ENCODE results near the gene BIN1. TPM values are rescaled to one million over a fixed set of nuclear protein-coding genes. Genes with fewer than 3 reads are reported as not detected.
A peak's percentile ranks its signal among the peaks of the same experiment; 100 is the strongest.

BIN1 gene
- polyA plus RNA-seq, 1 donor (not counting 4 experiments of a cell fraction or from before 2014, with no cell fraction given), result 5.4 TPM

DNA sequence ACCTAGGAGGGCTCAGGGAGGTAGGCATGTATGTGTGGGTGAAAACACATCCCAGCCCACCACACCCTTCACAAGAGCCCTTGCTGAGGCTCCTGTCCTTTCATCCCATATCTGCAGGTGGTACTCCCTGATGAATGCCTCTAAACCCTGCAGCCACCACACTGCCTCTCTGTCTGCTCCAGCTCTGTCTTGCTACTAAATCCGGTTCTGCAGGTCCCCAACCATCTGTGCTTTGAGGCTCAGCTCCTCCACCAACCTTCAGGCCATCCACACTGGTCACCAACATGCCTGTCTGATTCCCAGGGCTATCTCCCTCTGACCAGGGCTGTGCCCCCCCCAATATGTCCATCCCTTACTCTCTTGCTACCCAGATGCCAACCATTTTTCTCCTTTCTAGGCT, 92.7 kb downstream of the BIN1 start:
- FAIRE-seq (no peak), DNase-seq (ENCODE audit: low read depth, low spot score) (no peak)
- Histone ChIP-seq H2AFZ (ENCODE audit: control insufficient read depth, low read length) (no peak overlapping the region), H3K9me3 (ENCODE audit: control insufficient read depth, low read depth, low read length) (no peaks in the 10 kb centered on the region), H3K4me1 (ENCODE audit: control insufficient read depth, extremely low read depth, insufficient read depth, low read length) (peaks cover 33% of the 10 kb centered on the region), H3K27ac (ENCODE audit: control insufficient read depth, insufficient read depth, low read length) (peak overlapping the region; percentile 88), H3K27me3 (ENCODE audit: control insufficient read depth, extremely low read depth, insufficient read depth, low read length) (no peaks in the 10 kb centered on the region), H3K9ac (ENCODE audit: control insufficient read depth, extremely low read depth, insufficient read depth, low read length) (peak overlapping the region; percentile 23), H4K20me1 (ENCODE audit: control insufficient read depth, extremely low read depth, insufficient read depth, low read length) (no peaks in the 10 kb centered on the region), H3K4me3 (ENCODE audit: control insufficient read depth in 2 of 3, extremely low read depth in 1 of 3, insufficient read depth in 2 of 3, low read depth in 1 of 3, low read length in 3 of 3) (no peak overlapping the region), H3K36me3 (ENCODE audit: control insufficient read depth in 2 of 2, extremely low read depth in 1 of 2, insufficient read depth in 2 of 2, low read length in 2 of 2) (no peaks in the 10 kb centered on the region), H3K9me1 (ENCODE audit: control insufficient read depth, extremely low read depth, insufficient read depth, low read length) (no peaks in the 10 kb centered on the region), H3K79me2 (ENCODE audit: control insufficient read depth, insufficient read depth, low read length) (no peaks in the 10 kb centered on the region), H3K4me2 (ENCODE audit: control insufficient read depth, extremely low read depth, insufficient read depth, low read depth, low read length) (peak overlapping the region; percentile 19)
- dilution Hi-C loops (cut with MboI; ENCODE audit: extremely low pct_ligation_motif_present, low sequenced_read_pairs), result no loop called here
- TF ChIP-seq EZH2 (IDR thresholded peaks at IDR 0.05; ENCODE audit: low read length), result no peak
- TF ChIP-seq, protein P1, sequence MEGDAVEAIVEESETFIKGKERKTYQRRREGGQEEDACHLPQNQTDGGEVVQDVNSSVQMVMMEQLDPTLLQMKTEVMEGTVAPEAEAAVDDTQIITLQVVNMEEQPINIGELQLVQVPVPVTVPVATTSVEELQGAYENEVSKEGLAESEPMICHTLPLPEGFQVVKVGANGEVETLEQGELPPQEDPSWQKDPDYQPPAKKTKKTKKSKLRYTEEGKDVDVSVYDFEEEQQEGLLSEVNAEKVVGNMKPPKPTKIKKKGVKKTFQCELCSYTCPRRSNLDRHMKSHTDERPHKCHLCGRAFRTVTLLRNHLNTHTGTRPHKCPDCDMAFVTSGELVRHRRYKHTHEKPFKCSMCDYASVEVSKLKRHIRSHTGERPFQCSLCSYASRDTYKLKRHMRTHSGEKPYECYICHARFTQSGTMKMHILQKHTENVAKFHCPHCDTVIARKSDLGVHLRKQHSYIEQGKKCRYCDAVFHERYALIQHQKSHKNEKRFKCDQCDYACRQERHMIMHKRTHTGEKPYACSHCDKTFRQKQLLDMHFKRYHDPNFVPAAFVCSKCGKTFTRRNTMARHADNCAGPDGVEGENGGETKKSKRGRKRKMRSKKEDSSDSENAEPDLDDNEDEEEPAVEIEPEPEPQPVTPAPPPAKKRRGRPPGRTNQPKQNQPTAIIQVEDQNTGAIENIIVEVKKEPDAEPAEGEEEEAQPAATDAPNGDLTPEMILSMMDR (optimal IDR thresholded peaks at IDR 0.05 in 1 of 3, IDR thresholded peaks at IDR 0.05 in 1 of 3, conservative IDR thresholded peaks at IDR 0.05 in 1 of 3; ENCODE audit: extremely low read depth in 1 of 3, insufficient read depth in 2 of 3, low read length in 3 of 3), result no peak

DNA sequence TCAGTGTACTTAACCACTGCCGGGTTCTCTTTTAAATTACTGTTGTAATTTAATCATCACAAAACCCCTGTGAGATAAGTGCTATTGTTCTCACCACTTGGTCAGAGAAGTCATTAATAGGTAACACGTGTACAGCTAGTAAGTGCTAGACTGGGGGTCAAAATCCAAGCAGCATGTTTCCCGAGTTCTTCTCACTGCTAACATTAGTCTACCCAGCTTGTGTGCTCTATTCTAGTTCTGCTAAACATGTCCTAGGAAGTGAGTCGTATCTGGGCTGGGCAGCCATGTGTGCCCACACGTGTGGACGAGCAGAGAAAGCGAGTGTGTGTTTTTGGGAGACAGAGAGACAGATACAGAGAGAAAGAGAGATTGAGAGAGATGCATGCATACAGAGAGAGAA, 94.1 kb downstream of the BIN1 start:
- H3K79me2 ChIP-seq (ENCODE audit: control insufficient read depth, insufficient read depth, low read length), result no peaks in the 10 kb centered on the region
- peak; percentile 17 for FAIRE-seq
- H3K4me2 ChIP-seq (ENCODE audit: control insufficient read depth, extremely low read depth, insufficient read depth, low read depth, low read length), result peak overlapping the region; percentile 44

More for the DNA sequence above, 94.1 kb downstream of the BIN1 start:
- H4K20me1 ChIP-seq (ENCODE audit: control insufficient read depth, extremely low read depth, insufficient read depth, low read length), result no peaks in the 10 kb centered on the region
- no peaks in the 10 kb centered on the region for H3K36me3 ChIP-seq (ENCODE audit: control insufficient read depth in 2 of 2, extremely low read depth in 1 of 2, insufficient read depth in 2 of 2, low read length in 2 of 2)
- no peak for DNase-seq (ENCODE audit: low read depth, low spot score)
- peaks cover 36% of the 10 kb centered on the region for H3K4me1 ChIP-seq (ENCODE audit: control insufficient read depth, extremely low read depth, insufficient read depth, low read length)
- dilution Hi-C loops (cut with MboI; ENCODE audit: extremely low pct_ligation_motif_present, low sequenced_read_pairs), result no loop called here
- TF ChIP-seq, protein P1 (optimal IDR thresholded peaks at IDR 0.05 in 1 of 3, IDR thresholded peaks at IDR 0.05 in 1 of 3, conservative IDR thresholded peaks at IDR 0.05 in 1 of 3; ENCODE audit: extremely low read depth in 1 of 3, insufficient read depth in 2 of 3, low read length in 3 of 3), result no peak
- peak overlapping the region; percentile 42 for H3K27ac ChIP-seq (ENCODE audit: control insufficient read depth, insufficient read depth, low read length)
- no peak overlapping the region for H2AFZ ChIP-seq (ENCODE audit: control insufficient read depth, low read length)
- no peaks in the 10 kb centered on the region for H3K9me3 ChIP-seq (ENCODE audit: control insufficient read depth, low read depth, low read length)
- no peaks in the 10 kb centered on the region for H3K9me1 ChIP-seq (ENCODE audit: control insufficient read depth, extremely low read depth, insufficient read depth, low read length)
- H3K9ac ChIP-seq (ENCODE audit: control insufficient read depth, extremely low read depth, insufficient read depth, low read length), result peak overlapping the region; percentile 8
- no peak overlapping the region for H3K4me3 ChIP-seq (ENCODE audit: control insufficient read depth in 2 of 3, extremely low read depth in 1 of 3, insufficient read depth in 2 of 3, low read depth in 1 of 3, low read length in 3 of 3)
- H3K27me3 ChIP-seq (ENCODE audit: control insufficient read depth, extremely low read depth, insufficient read depth, low read length), result no peaks in the 10 kb centered on the region
